NCI-H774 (cell line): ENCODE measurements around the gene PCMT1.

Experiments used
- DNase-seq: peaks from one replicate; lab custom pipeline; 2025; lab: John Stamatoyannopoulos, UW

The PCMT1 gene

GRCh38 chr6:149855040-149855654 lies 105.6 kb downstream of the PCMT1 start:
- DNase-seq, result no peak

- DNase-seq, result no peak
These were observed 106.2 kb downstream of the PCMT1 start for GRCh38 chr6:149855741-149856140.

- no peak for DNase-seq
These were observed 106.9 kb downstream of the PCMT1 start for GRCh38 chr6:149856256-149856994.

GRCh38 chr6:149857541-149857940 lies 108.0 kb downstream of the PCMT1 start:
- DNase-seq, result no peak

GRCh38 chr6:149859368-149859767 lies 109.8 kb downstream of the PCMT1 start:
- DNase-seq, result peak; percentile 66

- DNase-seq, result no peak
These were observed 110.4 kb downstream of the PCMT1 start for GRCh38 chr6:149859938-149860337.

GRCh38 chr6:149860513-149860833 lies 110.9 kb downstream of the PCMT1 start:
- DNase-seq, result no peak
